ENCODE data around the gene CFAP92. TPM values are rescaled to one million over a fixed set of nuclear protein-coding genes. Genes with fewer than 3 reads are reported as not detected.
A peak's percentile ranks its signal among the peaks of the same experiment; 100 is the strongest.

The CFAP92 gene
- total RNA-seq, 1 experiment from 2014 or later: 0.16 TPM

DNA sequence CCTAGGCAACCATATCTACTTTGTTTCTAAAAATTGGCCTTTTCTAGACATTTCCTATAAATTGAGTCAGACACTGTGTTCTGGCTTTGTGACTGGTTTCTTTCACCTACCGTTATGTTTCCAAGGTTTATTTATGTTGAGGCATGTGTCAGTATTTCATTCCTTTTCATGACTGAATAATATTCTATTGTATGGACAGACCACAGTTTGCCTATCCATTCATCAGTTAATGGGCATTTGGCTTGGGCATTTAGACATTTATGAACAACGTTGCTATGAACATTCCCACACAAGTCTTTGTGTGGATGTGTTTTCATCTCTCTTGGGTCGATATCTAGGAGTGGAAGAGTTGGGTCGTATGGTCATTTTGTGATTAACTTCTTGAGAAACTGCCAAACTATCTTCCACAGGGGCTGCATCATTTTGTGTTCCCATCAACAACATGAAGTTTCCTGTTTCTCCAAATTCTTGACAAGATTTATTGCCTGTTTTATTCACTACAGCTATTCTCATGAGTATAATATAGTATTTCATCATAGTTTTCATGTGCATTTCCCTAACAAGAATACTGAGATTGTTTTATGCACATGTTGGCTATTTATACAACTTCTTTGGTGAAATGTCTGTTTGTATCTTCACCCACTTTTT is 3.7 kb upstream of the CFAP92 start:
- peak; percentile 19 for DNase-seq (ENCODE audit: low read depth, low spot score)
- in situ Hi-C loops (cut with HindIII; ENCODE audit: low pct_unique_long_range_greater_than_20kb, low sequenced_read_pairs): loop anchor here (10.0 kb wide), 1 partner anchor 127 kb away; the partner anchor contains the start of gene RAB43

DNA sequence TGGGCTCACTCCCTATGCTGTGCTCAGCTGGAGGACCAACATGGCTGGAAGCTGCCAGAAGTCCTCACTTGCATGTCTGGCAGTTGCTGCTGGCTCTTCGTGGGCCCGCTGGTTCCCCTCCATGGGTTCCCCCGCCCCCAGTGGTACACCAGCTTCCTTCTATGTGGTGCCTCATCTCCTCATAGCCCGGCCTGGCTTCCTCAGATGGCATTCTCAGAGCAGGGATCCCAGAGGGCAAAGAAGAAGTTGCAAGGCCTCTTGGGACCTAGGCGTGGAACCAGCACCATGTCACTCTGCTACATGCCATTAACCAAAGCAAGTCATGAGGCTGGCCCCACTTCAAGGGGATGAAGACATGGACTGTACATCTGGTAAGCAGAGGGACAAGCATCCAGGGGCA is 2.9 kb upstream of the CFAP92 start:
- in situ Hi-C loops (cut with HindIII; ENCODE audit: low pct_unique_long_range_greater_than_20kb, low sequenced_read_pairs): loop anchor here (10.0 kb wide), 1 partner anchor 128 kb away; the partner anchor contains the start of gene RAB43

DNA sequence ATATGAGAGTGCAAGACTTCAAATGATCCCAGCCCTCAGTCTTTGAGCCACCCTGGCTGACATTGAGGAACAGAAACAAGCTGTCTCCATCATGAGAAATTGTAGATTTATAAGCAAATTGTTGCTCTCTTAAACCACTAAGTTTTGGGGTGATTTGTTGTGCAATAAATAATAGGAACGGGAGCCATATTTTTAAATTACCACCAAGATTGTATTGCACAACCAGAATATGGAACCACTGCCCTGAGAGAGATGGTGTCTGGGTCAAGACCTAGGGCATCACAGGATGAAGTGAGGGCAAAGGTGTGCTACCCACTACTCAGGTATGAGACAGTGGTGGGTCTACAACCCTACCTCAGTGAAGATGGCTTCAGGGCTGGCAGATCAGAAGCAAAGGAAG is 2.3 kb upstream of the CFAP92 start:
- in situ Hi-C loops (cut with HindIII; ENCODE audit: low pct_unique_long_range_greater_than_20kb, low sequenced_read_pairs): loop anchor here (10.0 kb wide), 1 partner anchor 129 kb away; the partner anchor contains the start of gene RAB43

More for the DNA sequence above, 2.9 kb upstream of the CFAP92 start:
- no peak for DNase-seq (ENCODE audit: low read depth, low spot score)

DNA sequence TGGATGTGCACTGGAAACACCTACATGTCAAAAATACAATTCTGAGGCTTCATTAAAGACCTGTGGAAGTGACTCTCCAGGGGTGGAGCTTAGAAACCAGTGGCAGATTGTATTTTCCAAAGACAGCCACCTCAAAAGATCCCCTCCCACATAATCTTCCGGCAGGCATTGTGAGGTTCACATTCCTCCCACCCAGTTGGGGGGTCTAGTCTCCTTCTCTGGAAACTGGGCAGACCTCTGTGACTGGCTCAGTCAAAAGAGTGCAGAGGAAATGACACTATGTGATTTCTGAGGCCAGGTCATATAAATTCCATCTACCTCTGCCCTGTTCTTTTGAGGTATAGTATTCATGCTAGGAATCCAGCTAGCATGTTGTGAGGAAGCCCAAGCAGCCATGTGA is 1.9 kb upstream of the CFAP92 start:
- DNase-seq (ENCODE audit: low read depth, low spot score): no peak
- in situ Hi-C loops (cut with HindIII; ENCODE audit: low pct_unique_long_range_greater_than_20kb, low sequenced_read_pairs): loop anchor here (10.0 kb wide), 1 partner anchor 129 kb away; the partner anchor contains the start of gene RAB43

More for the DNA sequence above, 2.3 kb upstream of the CFAP92 start:
- no peak for DNase-seq (ENCODE audit: low read depth, low spot score)

DNA sequence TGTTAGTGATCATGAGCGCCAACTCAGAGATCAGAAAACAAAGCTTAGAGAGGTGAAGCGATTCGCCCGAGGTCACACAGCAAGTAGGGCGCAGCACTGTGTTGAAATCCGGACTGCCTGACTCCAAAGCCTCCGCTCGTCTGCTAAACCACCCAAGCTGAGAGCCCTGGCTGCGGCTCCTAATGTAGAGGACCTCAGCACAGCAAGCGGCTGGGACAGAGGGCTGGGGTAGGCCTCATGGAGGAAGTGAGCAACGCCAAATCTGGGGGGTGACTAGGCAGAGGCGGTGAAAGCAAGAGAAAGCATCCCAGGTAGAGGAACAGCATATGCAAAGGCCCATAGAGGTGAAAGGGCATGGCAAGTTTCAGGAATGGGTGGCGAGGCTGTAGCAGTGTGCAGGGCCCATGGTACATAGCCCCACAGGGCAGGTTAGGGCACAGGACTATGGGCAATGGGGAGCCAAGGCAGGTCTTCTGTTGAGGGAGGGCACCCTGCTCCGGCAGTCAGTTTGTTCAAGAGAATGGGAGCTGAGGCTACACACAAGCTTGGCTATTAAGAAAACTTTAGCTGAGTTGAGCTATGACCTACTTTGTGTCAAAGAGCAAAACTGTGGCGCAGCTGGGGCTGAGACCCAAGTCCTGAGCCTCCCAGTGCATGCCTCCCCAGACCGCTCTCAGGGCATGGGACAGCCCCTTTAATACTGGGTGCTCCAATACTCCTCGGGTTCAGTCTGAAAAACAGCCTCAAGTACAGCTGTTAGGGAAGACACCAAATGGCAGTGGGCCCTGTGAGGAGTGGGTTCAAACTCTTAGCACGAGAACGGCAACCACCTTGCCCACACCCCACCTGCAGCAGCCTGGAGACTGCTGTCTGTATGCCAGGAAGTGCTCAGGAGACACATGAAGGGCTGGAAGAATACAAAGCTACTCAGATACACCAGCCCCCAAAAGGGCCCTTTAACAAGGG is 988 bp upstream of the CFAP92 start:
- in situ Hi-C loops (cut with HindIII; ENCODE audit: low pct_unique_long_range_greater_than_20kb, low sequenced_read_pairs): loop anchor here (10.0 kb wide), 1 partner anchor 130 kb away; the partner anchor contains the start of gene RAB43
- no peak for DNase-seq (ENCODE audit: low read depth, low spot score)

DNA sequence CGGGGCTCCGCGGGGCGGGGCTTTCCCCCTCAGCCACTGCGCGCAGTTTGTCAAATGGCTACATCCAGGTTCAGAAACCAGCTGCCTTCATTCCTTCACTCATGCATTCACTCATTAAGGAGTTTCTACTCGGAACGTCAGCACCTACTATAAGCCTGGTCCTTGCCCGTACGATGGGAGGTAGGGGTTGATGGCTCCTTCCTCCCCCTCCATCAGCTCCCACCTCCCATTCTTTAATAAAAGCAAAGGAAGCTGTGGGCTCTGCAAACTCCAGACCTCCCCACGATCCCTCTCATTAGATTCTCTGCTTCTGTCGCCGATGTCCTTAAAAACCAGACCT is 267 bp upstream of the CFAP92 start:
- in situ Hi-C loops (cut with HindIII; ENCODE audit: low pct_unique_long_range_greater_than_20kb, low sequenced_read_pairs): loop anchor here (10.0 kb wide), 1 partner anchor 131 kb away; the partner anchor contains the start of gene RAB43
- DNase-seq (ENCODE audit: low read depth, low spot score): no peak

DNA sequence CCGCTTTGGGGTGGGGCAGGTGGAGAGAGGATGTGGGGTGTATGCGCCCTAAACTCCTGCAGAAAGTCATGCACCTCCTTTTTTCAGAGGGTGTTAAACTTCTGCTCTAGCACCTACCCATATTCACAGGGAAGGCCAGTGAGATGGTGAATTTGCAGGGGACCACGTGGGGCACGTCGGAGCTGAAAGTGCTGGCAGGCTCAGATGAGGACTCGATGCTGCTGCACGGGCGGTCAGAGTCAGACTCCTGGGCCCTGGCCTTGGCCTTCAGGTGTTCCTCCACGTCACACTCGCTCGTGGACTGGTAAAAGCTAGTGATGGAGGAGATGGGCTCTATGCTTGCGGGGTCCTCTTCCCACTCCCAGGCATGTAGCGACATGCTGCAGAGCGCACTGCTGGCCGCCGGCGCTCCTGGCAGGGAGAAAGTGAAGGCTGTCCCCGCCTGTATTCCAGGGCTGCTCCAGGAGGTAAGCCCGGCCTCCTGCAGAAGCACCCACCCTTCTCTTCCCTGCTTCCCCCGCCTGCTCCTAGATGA is 883 bp downstream of the CFAP92 start:
- no peak for DNase-seq (ENCODE audit: low read depth, low spot score)
- in situ Hi-C loops (cut with HindIII; ENCODE audit: low pct_unique_long_range_greater_than_20kb, low sequenced_read_pairs): loop anchor here (10.0 kb wide), 1 partner anchor 132 kb away; the partner anchor contains the start of gene RAB43

DNA sequence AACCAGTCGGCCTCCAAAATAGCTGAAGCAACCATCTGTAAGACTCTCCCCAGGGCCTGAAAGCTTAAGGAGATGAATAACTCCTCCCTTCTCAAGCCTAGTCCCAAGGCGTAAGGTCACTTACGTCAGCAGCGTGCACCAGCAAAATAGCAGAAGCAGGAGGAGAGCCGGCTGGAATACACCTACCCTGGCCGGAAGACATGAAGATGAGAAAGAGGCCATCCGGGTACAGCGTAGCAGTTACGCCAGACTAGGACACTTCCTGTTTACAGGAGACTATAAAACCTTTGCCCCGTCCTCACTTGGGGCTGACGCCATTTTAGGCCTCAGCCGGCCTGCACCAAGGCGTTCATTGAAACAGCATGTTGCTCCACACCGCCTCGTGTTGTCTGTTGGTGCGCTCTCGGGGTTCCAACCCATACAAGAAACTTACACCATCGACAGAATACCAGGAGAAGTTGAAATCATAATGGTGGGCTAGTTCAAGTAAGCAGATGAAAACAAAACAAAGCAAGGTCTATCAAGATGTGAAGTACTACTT is 2.5 kb downstream of the CFAP92 start:
- in situ Hi-C loops (cut with HindIII; ENCODE audit: low pct_unique_long_range_greater_than_20kb, low sequenced_read_pairs): loop anchor here (10.0 kb wide), 1 partner anchor 133 kb away; the partner anchor contains the start of gene RAB43
- no peak for DNase-seq (ENCODE audit: low read depth, low spot score)

DNA sequence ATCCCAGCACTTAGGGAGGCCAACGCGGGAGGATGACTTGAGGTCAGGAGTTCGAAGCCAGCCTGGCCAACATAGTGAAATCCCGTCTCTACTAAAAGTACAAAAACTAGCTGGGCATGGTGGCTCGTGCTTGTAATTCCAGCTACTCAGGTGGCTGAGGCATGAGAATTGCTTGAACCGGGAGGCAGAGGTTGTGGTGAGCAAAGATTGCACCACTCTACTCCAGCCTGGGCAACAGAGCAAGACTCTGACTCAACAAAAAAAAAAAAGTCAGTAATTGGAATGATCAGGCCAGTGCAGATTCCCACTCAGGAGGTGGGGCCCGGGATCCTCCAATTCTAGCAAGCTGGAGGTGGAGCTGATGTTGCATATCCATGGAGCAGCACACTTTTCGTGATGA is 5.6 kb downstream of the CFAP92 start:
- DNase-seq (ENCODE audit: low read depth, low spot score): no peak
- in situ Hi-C loops (cut with HindIII; ENCODE audit: low pct_unique_long_range_greater_than_20kb, low sequenced_read_pairs): no loop called here

DNA sequence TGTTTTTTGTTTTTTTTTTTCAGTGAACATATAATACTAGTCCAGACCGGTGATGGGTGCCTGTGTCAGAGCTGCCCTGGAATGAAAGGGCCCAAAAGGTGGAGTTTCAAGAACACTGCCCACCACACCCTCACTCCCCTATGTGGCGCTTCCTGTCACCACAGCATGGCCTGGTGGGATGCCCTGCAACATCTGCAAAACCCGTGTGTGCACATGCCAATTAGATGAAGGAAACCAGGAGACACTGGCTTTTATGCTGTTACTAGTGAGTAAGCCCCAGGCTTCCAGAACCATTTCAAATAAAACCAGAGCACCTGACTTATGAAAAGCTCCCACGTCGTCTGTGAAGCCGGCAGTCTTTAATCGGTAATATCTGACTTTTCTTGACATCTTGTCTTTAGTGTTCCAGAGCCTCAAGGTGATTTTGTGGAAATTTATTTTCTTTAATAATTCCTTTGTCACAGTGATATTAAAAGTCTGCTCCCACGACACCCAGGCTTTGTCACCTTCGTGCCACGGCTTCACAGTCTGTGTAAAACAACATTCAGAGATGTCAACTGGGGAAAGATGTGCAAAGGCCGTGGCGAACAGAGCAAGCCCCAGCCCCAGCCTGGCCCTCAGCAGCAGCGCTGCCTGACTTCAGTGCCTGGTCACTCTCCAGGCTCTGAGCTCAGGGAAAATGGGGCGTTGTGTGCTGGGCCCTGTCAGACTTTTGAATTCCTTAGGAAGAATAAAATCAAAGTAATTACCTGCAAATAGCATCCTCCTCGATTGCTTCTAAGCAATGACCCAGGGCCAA is 6.4 kb downstream of the CFAP92 start:
- in situ Hi-C loops (cut with HindIII; ENCODE audit: low pct_unique_long_range_greater_than_20kb, low sequenced_read_pairs): no loop called here
- DNase-seq (ENCODE audit: low read depth, low spot score): no peak

DNA sequence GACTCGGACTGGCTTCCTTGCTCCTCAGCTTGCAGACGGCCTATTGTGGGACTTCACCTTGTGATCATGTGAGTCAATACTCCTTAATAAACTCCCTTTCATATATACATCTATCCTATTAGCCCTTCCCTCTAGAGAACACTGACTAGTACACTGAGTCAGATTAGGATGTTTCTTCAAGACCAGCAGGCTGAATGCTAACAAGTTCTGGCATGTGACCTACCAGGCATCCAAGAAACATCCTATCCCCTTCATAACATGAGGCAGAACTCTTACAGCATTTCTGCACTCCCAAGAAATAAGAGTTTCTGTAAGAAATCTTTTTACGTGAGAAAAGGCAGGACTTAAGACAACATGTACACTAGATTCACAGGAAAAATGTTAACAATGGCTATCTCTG is 9.3 kb downstream of the CFAP92 start:
- in situ Hi-C loops (cut with HindIII; ENCODE audit: low pct_unique_long_range_greater_than_20kb, low sequenced_read_pairs): no loop called here
- DNase-seq (ENCODE audit: low read depth, low spot score): no peak

DNA sequence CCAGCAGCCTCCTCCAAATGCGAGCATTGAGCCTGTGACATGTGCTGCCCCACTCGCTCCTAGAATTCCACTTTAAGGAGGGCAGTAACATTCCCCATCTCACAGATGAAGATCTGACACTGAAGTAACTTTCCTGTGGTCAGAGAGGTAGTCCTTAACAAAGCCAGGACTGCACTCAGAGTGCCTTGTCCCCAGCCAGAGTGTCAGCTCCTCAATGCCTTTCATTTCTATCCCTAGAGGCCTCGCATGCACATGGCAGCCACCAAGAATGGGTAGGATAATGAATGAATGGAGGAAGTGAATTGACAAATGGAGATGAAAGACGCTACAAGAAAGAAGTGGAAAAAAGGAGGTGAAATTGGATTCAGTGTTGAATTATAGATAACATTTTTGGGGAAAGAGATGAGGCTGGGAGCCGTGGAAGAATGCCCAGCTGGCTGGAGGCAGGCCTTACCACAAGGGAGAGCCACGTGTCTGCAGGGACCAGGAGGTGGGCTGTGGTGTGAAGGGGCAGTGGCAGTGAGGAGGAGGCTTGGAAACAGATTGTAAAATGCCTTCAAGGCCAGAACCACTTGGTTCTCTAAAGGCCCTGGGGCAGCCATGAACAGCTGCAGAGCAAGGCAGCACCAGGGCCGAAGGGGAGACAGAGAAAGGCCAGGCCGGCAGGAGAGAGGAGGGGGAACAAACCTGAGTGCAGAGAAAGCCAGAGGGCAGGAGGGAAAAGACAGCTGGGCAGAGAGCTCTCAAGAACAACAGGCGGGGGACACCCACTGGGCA is 10.4 kb downstream of the CFAP92 start:
- in situ Hi-C loops (cut with HindIII; ENCODE audit: low pct_unique_long_range_greater_than_20kb, low sequenced_read_pairs): no loop called here
- DNase-seq (ENCODE audit: low read depth, low spot score): no peak

DNA sequence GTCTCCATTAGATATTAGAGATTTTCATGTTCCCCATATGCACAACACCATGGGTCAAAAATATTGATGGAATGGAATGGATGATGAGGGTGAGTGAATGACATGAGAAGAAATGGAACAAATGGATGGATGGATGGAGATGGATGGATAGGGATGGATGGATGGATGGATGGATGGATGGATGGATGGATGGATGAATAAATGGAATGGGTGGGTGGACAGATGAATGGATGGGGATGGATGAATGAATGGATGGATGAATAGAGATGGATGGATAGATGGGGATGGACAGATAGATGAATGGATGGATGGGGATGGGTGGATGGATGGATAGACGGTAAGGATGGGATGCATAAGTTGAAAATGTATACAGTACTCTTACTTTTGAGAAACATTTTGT is 18.6 kb downstream of the CFAP92 start:
- in situ Hi-C loops (cut with HindIII; ENCODE audit: low pct_unique_long_range_greater_than_20kb, low sequenced_read_pairs): no loop called here
- no peak for DNase-seq (ENCODE audit: low read depth, low spot score)

DNA sequence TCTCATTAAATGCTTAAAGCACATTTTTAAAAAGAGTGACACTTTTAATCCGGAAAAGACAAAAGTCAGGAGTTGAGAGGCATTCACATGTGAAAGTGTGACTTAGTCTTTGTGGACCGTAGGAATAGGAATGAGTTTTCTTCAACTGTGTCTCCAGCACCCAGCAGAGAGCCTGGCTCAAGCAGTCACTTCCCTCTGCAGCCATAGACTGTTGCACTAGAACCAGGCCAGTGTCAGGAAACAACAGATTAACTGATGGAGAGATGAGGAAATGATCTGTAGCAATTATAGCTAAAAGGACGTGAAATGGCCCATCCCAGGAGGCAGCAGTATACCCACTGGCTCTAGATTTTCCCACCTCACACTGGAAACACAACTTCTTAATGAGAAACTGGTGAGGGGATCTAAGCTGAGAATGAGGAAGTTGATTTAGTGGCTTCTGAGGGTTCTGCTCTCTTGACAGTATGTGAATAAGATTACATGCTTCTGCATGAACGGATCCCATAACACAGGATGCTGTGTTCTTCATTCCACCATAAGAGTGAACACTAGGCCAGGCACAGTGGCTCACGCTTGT is 19.8 kb downstream of the CFAP92 start:
- in situ Hi-C loops (cut with HindIII; ENCODE audit: low pct_unique_long_range_greater_than_20kb, low sequenced_read_pairs): no loop called here
- no peak for DNase-seq (ENCODE audit: low read depth, low spot score)

DNA sequence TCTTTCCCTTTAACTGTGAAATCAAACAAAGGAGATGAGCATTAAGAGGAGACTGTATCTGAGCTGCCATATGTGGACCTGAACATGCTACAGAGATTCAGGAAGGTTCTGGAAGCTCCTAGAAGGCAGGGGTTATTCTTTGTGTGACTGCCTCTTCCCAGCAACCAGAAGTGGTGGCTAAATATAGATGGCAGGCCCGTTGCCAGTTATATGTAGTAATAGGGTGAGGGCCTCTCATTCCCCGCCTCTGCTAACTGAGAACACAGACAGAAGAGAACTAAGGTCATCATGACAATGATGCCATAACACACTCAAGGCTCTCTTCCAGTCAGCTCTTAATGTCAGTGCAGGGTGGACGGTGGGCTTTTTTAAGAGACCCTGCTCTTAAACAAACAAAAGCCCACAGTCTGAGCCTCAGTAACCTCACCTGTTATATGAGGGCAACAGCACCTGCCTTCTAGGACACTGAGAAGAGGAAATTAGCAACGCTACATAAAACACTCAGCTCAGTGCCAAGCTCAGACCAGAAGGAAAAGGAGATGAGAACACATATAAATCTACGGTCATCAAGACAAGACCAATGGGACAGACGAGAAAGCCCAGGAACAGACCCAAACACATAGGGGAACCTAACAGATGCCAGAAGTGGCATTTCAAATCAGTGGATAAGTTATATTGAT is 22.3 kb downstream of the CFAP92 start:
- in situ Hi-C loops (cut with HindIII; ENCODE audit: low pct_unique_long_range_greater_than_20kb, low sequenced_read_pairs): no loop called here
- no peak for DNase-seq (ENCODE audit: low read depth, low spot score)

DNA sequence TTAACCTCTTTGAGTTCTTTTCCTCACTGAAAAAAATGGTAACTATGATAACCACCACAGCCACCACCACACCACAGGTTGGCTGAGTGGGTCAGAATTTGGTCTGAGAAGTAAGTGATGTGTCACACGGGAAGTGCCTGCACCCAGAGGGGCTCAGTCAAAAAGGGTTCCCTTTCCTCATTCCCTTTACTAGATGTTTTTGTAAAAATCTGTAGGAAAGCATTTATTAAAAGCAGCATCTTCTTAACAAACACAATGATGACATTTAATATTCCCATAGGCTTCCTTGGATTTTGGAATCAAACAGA is 23.2 kb downstream of the CFAP92 start:
- no peak for DNase-seq (ENCODE audit: low read depth, low spot score)
- in situ Hi-C loops (cut with HindIII; ENCODE audit: low pct_unique_long_range_greater_than_20kb, low sequenced_read_pairs): no loop called here
